Lower lobe of right lung (tissue), 2 donors: ENCODE results near the gene CLNK. TPM values are rescaled to one million over a fixed set of nuclear protein-coding genes. Genes with fewer than 3 reads are reported as not detected.

Experiments used
- ATAC-seq, 2 donors: fragments of 200-7000 bp; cut with Tn5 transposase; one replicate each; pipeline ENCODE4 v1.9.1; 2020 to 2022; ENCODE audit warnings: mild to moderate bottlenecking in 2 of 2, moderate library complexity in 2 of 2
- DNase-seq: peaks from one replicate; pipeline ENCODE4 v3.0.0-alpha.2; 2020
- H3K27ac ChIP-seq: fragments of 200-600 bp; one replicate; pipeline ENCODE4 v1.8.0; 2022
- H3K27me3 ChIP-seq: fragments of 200-600 bp; one replicate; pipeline ENCODE4 v1.8.0; 2022; ENCODE audit warnings: low read depth
- H3K36me3 ChIP-seq: fragments of 200-600 bp; one replicate; pipeline ENCODE4 v1.8.0; 2022; ENCODE audit warnings: mild to moderate bottlenecking
- H3K4me1 ChIP-seq: fragments of 200-600 bp; one replicate; pipeline ENCODE4 v1.8.0; 2022
- H3K4me3 ChIP-seq: fragments of 200-600 bp; one replicate; pipeline ENCODE4 v1.8.0; 2022; ENCODE audit warnings: mild to moderate bottlenecking
- H3K9me3 ChIP-seq: fragments of 200-600 bp; one replicate; pipeline ENCODE4 v1.8.0; 2022
- intact Hi-C: fragments of 100-400 bp; cut with DNase I; formaldehyde crosslinking; loops from one replicate; pipeline ENCODE4 v1.11.0; 2022
- total RNA-seq: library from RNA; stranded (reverse); fragmentation: NEBNext Ultra II Directional; extraction: Animal tissue kit (Norgen Biotek cat#: 25700); gene quantifications from one replicate; pipeline ENCODE4 v1.2.1, GENCODE V29; 2021
- TF ChIP-seq, protein P1 (sequence below): fragments of 200-600 bp; IDR thresholded peaks from one replicate; pipeline ENCODE4 v1.8.0; 2022; ENCODE audit warnings: antibody characterized with exemption, mild to moderate bottlenecking
- donor health status: DM: no; HTN: yes; CAD: no; lungs with severe emphysema.

CLNK gene
- total RNA-seq, 1 donor from 2014 or later = 0.09 TPM

DNA sequence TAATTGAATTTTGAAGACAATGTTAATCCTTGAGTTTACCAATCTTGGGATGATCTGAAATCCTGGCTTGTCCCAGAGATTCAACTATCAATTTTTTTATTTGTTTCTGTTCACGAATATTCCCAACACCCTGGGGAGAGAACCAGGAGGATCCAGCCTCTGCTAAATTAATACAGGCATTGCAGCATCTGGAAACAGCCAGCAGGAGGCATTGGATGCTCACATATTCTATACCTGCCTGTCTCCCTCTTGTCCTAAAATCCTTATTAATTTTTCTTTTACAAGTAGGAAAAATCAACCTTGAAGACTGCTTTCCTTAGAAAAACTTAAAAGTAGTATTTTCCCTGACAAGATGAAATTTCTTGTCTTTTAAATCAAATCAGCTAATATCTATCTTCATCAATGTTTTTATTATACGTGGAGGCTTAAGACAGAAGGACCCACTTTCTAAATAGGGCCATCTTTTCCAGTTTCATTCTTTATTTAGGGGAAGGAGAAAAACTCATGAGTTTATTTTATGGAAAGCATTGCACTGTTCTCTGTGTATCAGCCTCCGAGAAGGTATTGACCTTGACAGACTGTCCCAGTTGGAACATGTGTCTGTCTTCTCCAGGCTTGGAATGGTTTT is 102.4 kb downstream of the CLNK start:
- no peaks in the 10 kb centered on the region for H3K9me3 ChIP-seq
- ATAC-seq = peak; percentile 61 to 79
- no peak for DNase-seq
- H3K27ac ChIP-seq = no peak overlapping the region
- no peaks in the 10 kb centered on the region for H3K27me3 ChIP-seq
- H3K4me3 ChIP-seq = no peak overlapping the region
- H3K36me3 ChIP-seq = no peaks in the 10 kb centered on the region
- H3K4me1 ChIP-seq = no peaks in the 10 kb centered on the region
- TF ChIP-seq, protein P1, sequence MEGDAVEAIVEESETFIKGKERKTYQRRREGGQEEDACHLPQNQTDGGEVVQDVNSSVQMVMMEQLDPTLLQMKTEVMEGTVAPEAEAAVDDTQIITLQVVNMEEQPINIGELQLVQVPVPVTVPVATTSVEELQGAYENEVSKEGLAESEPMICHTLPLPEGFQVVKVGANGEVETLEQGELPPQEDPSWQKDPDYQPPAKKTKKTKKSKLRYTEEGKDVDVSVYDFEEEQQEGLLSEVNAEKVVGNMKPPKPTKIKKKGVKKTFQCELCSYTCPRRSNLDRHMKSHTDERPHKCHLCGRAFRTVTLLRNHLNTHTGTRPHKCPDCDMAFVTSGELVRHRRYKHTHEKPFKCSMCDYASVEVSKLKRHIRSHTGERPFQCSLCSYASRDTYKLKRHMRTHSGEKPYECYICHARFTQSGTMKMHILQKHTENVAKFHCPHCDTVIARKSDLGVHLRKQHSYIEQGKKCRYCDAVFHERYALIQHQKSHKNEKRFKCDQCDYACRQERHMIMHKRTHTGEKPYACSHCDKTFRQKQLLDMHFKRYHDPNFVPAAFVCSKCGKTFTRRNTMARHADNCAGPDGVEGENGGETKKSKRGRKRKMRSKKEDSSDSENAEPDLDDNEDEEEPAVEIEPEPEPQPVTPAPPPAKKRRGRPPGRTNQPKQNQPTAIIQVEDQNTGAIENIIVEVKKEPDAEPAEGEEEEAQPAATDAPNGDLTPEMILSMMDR = peak; percentile 81
- intact Hi-C loops = no loop called here

DNA sequence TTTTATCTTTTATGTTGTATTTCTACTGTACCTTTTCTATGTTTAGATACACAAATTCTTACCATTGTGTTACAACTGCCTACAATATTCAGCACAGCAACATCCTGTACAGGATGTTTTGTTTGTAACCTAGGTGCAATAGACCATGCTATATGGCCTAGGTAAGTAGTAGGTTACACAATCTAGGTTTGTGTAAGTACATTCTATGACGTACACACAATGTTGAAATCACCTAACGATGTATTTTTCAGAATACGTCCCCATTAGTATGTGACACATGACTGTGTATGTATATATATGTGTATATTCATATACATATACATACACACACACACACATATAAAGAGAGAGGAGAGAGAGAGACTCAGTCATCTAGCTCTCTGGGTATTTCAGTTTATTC is 103.5 kb downstream of the CLNK start:
- Histone ChIP-seq H3K4me3 (no peak overlapping the region), H3K27me3 (no peaks in the 10 kb centered on the region), H3K36me3 (no peaks in the 10 kb centered on the region), H3K27ac (no peak overlapping the region), H3K9me3 (no peaks in the 10 kb centered on the region), H3K4me1 (no peaks in the 10 kb centered on the region)
- TF ChIP-seq, protein P1 = no peak
- ATAC-seq = no peak
- intact Hi-C loops = no loop called here
- no peak for DNase-seq

DNA sequence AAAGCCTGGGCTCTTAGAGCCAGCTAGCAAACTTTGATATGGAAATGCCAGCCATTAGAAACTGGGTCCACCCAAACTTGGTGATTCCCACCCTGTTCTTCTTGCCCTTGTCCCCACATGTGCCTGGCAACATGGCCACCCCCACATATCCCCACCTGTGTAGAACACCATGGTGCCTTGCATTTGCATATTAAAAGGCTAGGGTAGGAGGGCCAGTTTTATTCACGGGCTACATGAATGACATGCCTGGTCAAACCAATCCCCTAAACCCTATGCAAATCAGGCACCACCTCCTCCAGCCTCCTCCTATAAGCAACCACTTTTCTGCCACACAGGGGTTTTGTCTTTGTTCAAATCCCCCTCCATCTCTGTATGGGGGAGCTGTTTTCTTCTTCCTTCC is 104.9 kb downstream of the CLNK start:
- no peaks in the 10 kb centered on the region for H3K4me1 ChIP-seq
- no peaks in the 10 kb centered on the region for H3K27me3 ChIP-seq
- no peaks in the 10 kb centered on the region for H3K36me3 ChIP-seq
- TF ChIP-seq, protein P1 = no peak
- H3K4me3 ChIP-seq = no peak overlapping the region
- intact Hi-C loops = no loop called here
- no peak overlapping the region for H3K27ac ChIP-seq
- DNase-seq (no peak), ATAC-seq (no peak)
- H3K9me3 ChIP-seq = no peaks in the 10 kb centered on the region

DNA sequence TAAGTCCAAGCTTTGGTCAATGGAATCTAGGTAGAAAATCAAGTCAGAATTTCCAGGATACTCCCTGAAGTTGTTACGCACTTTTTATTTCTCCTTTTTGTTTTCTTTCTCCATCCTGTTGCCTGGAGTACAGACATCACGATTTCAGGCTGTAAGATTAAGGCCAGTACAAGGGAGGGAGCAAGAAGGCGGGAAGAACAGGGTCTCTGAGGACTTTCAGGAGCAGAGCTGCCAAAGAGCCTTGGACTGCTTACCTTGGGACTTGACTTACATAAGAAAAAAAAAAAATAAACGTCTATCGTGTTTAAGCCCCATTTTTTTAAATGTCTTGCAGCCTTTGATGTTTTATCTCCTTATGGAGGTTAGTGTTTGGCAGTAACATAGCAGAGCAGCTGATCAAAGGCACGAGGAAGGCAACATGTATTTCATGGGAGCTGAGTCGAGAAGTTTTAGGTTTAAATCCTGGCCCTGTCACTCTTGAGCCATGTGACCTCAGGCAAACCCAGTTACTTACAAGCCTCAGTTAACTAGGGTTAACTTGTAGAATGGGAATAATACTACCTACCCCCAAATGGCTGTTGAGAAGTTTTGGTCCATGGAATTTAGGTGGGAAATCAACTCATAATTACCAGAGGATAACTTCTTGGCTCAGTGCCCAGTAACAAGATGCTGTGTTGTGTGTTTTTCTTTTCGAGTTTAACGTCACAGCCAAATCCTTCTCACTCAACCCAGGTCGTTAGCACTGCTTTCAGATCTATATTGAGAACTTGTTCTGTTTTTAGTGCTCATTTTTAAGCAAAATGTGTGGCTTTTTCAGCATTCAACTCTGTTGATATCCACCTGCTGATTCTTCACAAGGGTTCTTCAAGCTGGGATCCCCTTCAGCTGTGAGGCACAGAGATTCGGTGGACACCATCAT is 106.8 kb downstream of the CLNK start:
- DNase-seq (no peak), ATAC-seq (no peak)
- no peak overlapping the region for H3K27ac ChIP-seq
- TF ChIP-seq, protein P1 = no peak
- H3K36me3 ChIP-seq = no peaks in the 10 kb centered on the region
- no peaks in the 10 kb centered on the region for H3K4me1 ChIP-seq
- no peaks in the 10 kb centered on the region for H3K27me3 ChIP-seq
- intact Hi-C loops = no loop called here
- H3K9me3 ChIP-seq = no peaks in the 10 kb centered on the region
- H3K4me3 ChIP-seq = no peak overlapping the region

DNA sequence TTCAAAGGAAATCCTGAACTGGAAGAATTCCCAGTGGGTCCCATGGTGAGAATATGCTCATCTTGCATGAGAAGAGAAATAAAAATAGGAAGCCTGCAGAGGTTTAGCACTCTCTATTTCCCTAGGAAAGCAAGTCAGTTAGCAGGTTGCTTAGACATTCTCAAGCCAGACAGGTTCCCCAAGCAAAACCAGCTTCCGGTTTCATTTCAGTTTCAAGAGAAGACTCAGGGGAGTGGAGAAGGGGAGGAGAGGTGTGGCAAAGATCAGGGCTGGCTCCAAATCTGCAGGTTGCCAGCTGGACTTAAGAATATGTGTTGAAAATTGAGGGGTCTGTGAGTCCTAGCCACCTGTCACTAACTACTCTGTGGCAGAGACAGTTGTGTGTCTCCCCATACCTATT is 107.5 kb downstream of the CLNK start:
- intact Hi-C loops = no loop called here
- ATAC-seq (no peak), DNase-seq (no peak)
- Histone ChIP-seq H3K4me3 (no peak overlapping the region), H3K36me3 (no peaks in the 10 kb centered on the region), H3K27ac (no peak overlapping the region), H3K27me3 (no peaks in the 10 kb centered on the region), H3K9me3 (no peaks in the 10 kb centered on the region), H3K4me1 (no peaks in the 10 kb centered on the region)
- TF ChIP-seq, protein P1 = no peak
